ENCODE results near the gene ARG2.
A peak's percentile ranks its signal among the peaks of the same experiment; 100 is the strongest.

GRCh38 chr14:67571275-67571990 is 48.3 kb upstream of the ARG2 start:
- TF ChIP-seq CTCF (IDR thresholded peaks at IDR 0.05): peak; percentile 35 to 77 (median 68)
- TF ChIP-seq POLR2A (IDR thresholded peaks at IDR 0.05): no peak
